GM20000 (cell line): ENCODE results near the gene SLC17A9.

ENCODE experiments used
- DNase-seq: peaks from one replicate; pipeline ENCODE4 v3.0.0; 2012; ENCODE audit warnings: low spot score
- TF ChIP-seq, protein P1 (sequence below): IDR thresholded peaks from 2 replicates; pipeline ENCODE4 v1.5.1; 2012; ENCODE audit warnings: mild to moderate bottlenecking, control low read depth; ENCODE audit errors: extremely low read depth, missing control alignments

The SLC17A9 gene

DNA sequence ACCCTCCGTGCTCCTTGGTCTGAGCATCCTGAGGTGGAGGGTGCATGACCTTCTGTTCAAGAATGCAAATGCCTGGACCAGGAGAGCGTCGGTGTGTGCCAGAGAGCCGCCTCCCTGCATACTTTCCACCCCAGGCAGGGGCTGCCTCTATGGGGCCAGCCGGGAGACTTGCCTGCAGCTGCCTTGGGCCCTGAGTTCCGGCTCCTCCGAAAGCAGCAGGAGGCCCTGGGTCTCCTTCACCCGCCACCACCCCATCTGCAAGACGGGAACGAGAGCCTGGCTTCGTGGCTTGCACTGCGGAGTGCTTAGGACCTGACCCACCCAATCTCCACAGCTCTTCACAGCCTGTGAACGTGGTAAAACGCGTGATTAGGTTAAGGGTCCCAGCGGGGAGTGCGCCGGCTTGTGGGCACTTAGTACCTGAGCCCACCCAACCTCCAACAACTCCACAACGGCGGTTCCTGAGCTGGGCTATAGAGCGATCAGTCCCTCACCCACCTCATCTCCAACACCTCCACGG lies 37.9 kb downstream of the SLC17A9 start:
- DNase-seq = no peak
- TF ChIP-seq, protein P1, sequence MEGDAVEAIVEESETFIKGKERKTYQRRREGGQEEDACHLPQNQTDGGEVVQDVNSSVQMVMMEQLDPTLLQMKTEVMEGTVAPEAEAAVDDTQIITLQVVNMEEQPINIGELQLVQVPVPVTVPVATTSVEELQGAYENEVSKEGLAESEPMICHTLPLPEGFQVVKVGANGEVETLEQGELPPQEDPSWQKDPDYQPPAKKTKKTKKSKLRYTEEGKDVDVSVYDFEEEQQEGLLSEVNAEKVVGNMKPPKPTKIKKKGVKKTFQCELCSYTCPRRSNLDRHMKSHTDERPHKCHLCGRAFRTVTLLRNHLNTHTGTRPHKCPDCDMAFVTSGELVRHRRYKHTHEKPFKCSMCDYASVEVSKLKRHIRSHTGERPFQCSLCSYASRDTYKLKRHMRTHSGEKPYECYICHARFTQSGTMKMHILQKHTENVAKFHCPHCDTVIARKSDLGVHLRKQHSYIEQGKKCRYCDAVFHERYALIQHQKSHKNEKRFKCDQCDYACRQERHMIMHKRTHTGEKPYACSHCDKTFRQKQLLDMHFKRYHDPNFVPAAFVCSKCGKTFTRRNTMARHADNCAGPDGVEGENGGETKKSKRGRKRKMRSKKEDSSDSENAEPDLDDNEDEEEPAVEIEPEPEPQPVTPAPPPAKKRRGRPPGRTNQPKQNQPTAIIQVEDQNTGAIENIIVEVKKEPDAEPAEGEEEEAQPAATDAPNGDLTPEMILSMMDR = no peak

DNA sequence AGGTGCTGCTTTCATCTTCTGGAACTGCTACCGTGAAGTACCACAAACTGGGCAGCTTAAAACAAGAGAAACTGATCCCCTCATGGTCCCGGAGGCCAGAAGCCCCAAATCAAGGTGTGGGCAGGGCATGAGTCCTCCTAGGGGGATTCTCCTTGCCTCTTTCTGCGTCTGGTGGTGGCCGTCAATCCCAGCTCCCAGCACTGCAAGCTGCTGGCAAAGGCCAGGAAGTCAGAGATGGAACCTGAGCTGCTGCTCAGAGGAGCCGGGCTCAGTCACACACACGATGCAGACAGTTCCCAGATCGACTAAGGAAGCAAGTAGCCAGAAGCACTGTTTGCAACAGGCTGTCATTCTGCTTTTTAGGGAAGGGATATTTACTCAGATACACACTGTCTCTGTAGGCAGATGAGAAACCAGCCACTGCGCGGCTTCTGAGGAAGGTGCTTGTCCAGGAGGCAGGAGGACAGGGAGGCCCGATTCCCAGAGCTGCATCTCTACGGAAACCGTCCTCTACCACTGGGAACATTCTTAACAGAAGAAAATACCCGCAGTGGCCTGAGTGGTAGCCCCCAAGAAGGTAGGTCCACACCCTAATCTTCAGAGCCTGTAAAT lies 38.8 kb downstream of the SLC17A9 start:
- no peak for DNase-seq
- TF ChIP-seq, protein P1 = no peak

DNA sequence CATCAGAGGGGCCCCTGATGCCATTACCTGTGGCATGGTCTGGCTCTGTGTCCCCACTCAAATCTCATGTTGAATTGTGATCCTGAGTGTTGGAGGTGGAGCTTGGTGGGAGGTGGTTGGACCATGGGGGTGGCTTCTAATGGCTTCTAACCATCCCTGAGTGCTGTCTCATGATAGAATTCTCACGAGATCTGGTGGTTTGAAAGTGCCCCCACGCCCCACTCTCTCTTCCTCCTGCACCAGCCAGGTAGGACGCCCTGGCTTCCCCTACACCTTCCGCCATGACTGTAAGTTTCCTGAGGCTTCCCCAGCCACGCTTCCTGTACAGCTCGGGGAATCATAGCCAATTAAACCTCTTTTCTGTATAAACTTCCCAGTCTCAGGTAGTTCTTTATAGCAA lies 39.4 kb downstream of the SLC17A9 start:
- TF ChIP-seq, protein P1 = no peak
- no peak for DNase-seq

DNA sequence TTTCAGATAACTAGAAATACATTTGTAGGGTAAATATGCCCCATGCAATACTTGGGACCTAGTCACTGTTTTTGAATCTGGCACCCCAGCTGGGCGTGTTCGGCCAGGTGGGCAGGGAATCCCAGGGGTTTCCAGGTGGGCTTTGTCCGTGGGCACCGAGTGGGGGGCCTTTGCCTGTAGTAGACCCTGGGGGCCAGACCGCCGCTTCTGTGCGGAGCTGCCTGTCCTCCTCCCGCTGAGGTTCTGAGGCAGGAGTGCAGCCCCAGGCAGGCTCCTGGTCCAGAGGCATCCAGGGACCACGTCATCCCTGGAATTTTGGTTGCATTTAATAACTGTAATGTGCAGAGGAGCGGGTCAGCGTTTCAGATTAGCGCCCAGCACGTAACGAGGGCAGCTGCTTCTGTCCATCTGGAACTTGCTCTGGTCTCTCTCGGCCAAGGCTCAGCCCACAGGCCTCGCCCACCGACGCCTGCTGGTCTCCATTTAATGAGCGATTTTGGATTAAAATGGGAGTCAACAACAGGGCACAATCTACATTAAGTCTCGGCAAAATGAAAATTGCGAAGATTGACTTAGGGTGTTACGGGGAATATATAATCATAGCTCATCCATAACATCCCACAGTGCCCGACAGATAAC lies 41.5 kb downstream of the SLC17A9 start:
- DNase-seq = no peak
- TF ChIP-seq, protein P1 = no peak

DNA sequence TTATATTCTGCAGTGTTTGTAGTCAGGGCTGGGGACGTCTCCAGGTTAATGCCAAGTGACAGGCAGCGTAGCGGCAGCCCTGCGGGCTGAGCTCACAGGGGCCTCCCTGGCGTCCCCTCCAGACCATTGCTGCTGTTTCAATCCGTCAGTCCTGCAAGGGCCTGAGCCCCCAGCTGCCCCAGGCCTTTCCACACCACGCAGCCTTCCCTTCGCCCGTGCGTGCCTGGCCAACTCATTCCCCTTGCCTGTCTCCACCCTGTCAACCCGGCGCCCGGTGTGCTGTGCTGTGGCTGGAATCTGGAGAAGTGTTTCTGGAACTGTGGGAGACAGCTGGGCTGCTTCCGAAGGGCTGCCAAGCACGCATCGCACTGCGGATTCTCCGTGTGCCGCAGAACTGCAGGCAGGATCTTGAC lies 42.4 kb downstream of the SLC17A9 start:
- TF ChIP-seq, protein P1 = no peak
- no peak for DNase-seq

DNA sequence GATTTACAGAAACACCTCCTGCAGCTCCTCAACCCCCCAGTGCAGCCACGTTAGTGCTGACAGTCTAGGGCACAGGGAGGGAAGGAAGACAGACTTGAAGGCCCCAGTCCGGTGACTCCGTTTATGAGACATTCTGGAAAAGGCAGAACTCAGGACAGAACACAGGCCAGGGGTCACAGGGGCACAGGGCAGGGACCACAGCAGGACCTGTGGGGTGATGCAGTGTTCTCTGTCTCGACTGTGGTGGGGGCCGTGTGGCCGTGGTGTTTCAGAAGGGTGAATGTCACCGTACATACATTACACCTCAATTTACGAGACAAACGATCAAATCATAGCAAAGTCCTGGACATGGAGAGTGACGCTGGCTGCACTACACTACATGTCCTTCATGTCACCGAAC lies 43.0 kb downstream of the SLC17A9 start:
- no peak for DNase-seq
- TF ChIP-seq, protein P1 = no peak

DNA sequence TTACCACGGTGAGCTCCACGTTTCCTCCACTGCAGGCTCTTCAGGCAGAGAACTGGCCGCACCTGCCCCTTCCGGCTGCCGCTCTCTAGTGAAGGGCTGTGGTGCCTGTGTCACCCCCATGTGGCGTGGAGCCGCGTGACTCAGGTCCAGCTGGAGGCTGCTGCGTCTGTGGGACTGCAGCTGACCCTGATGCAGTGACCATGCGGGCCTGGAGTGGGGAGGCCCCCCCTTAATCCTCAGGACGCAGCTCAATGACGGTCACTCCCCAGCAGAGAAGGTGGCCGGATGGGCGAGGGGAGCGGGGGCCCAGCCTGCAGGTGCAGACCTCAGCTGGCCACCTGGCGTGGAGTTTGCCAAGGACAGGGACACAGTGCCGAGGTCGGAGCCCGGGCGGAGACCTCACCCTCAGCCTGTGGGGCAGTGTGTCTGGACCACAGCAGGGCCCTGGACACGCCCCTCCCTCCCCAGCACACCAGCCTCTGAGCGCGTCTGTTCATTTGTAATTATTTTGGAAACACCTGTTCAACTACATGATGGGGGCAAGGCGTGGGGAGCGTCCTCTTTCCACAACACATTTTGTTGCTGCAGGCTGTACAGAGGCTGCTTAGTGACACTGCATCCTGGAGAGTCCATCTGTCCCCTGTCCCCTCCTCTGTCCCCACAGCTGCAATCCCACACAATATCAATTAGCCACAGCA lies 43.5 kb downstream of the SLC17A9 start:
- TF ChIP-seq, protein P1 = no peak
- no peak for DNase-seq
